HEK293 (cell line): ENCODE measurements around the gene RPL27.

ENCODE experiments used
- CTCF ChIA-PET: fragments of 350-600 bp; formaldehyde crosslinking; extraction: SDS; loops from one replicate; lab custom pipeline; 2021; ENCODE audit warnings: antibody characterized with exemption; lab: Yijun Ruan, JAX
- POLR2A ChIA-PET: fragments of 300-600 bp; formaldehyde crosslinking; extraction: SDS; loops from one replicate; lab custom pipeline; 2020; ENCODE audit warnings: antibody characterized with exemption, inconsistent platforms; lab: Yijun Ruan, JAX
- H3K27ac ChIP-seq: fragments of 200-500 bp; sonication (Bioruptor generic); 2 replicates; pipeline ENCODE4 v1.5.1; 2014; ENCODE audit warnings: low read depth, low read length, control low read depth, inconsistent platforms; ENCODE audit errors: extremely low read depth
- H3K36me3 ChIP-seq, 2 experiments: fragments of 200-500 bp in 1 of 2; sonication (Bioruptor generic) in 1 of 2; 1 replicate in 1 of 2; 2 replicates in 1 of 2; pipeline ENCODE4 v1.5.1; 2014 to 2017; ENCODE audit warnings: inconsistent platforms in 2 of 2, low read length in 2 of 2; ENCODE audit not compliant: control insufficient read depth in 2 of 2, insufficient read depth in 1 of 2
- H3K4me1 ChIP-seq: fragments of 200-500 bp; sonication (Bioruptor generic); 2 replicates; pipeline ENCODE4 v1.5.1; 2014; ENCODE audit warnings: mild to moderate bottlenecking, low read length, inconsistent platforms; ENCODE audit not compliant: control insufficient read depth, insufficient read depth
- H3K4me3 ChIP-seq: 2 replicates; pipeline ENCODE4 v1.5.1; 2011; ENCODE audit warnings: low read depth, mild to moderate bottlenecking, control low read depth, low read length, moderate library complexity
- H3K9me3 ChIP-seq: fragments of 200-500 bp; sonication (Bioruptor generic); 2 replicates; pipeline ENCODE4 v1.5.1; 2014; ENCODE audit warnings: low read depth, low read length, inconsistent platforms; ENCODE audit not compliant: control insufficient read depth, insufficient read depth
- FEZF1 ChIP-seq: fragments of 450-650 bp; formaldehyde crosslinking; IDR thresholded peaks from 2 replicates; pipeline ENCODE4 v1.5.1; 2016; ENCODE audit warnings: missing biosample characterization, missing genetic modification characterization
- IKZF3 ChIP-seq: fragments of 450-650 bp; IDR thresholded peaks from 2 replicates; pipeline ENCODE4 v1.5.0; 2018; ENCODE audit warnings: missing biosample characterization, mild to moderate bottlenecking, missing genetic modification characterization, moderate library complexity
- MEIS1 ChIP-seq: sonication (generic); formaldehyde crosslinking; IDR thresholded peaks from 2 replicates; pipeline ENCODE4 v1.8.1; 2022; ENCODE audit warnings: missing genetic modification reagents, mild to moderate bottlenecking, borderline replicate concordance
- MYNN ChIP-seq: fragments of 450-650 bp; formaldehyde crosslinking; IDR thresholded peaks from 2 replicates; pipeline ENCODE4 v1.5.1; 2016; ENCODE audit warnings: missing biosample characterization, missing genetic modification characterization, borderline replicate concordance
- PRDM6 ChIP-seq: fragments of 450-650 bp; formaldehyde crosslinking; IDR thresholded peaks from 2 replicates; pipeline ENCODE4 v1.5.1; 2017; ENCODE audit warnings: missing biosample characterization, missing genetic modification characterization
- SCRT2 ChIP-seq: fragments of 450-650 bp; formaldehyde crosslinking; IDR thresholded peaks from 2 replicates; pipeline ENCODE4 v1.5.1; 2016; ENCODE audit warnings: missing biosample characterization, missing genetic modification characterization
- ZBTB6 ChIP-seq: fragments of 450-650 bp; formaldehyde crosslinking; IDR thresholded peaks from 2 replicates; pipeline ENCODE4 v1.5.1; 2017; ENCODE audit warnings: missing biosample characterization, missing genetic modification characterization
- ZNF302 ChIP-seq: fragments of 450-650 bp; formaldehyde crosslinking; IDR thresholded peaks from 2 replicates; pipeline ENCODE4 v1.5.1; 2016; ENCODE audit warnings: missing biosample characterization, missing genetic modification characterization, low read depth
- ZNF561 ChIP-seq: fragments of 450-650 bp; IDR thresholded peaks from 2 replicates; pipeline ENCODE4 v1.5.1; 2018; ENCODE audit warnings: missing biosample characterization, missing genetic modification characterization, borderline replicate concordance
- ZNF76 ChIP-seq: fragments of 450-650 bp; formaldehyde crosslinking; IDR thresholded peaks from 2 replicates; pipeline ENCODE4; 2016; ENCODE audit warnings: low read depth, missing biosample characterization, missing genetic modification characterization, borderline replicate concordance
- ZNF785 ChIP-seq: fragments of 450-650 bp; formaldehyde crosslinking; IDR thresholded peaks from 2 replicates; pipeline ENCODE4 v1.5.1; 2016; ENCODE audit warnings: missing biosample characterization, missing genetic modification characterization
- TF ChIP-seq, protein P1 (sequence below): fragments of 450-650 bp; formaldehyde crosslinking; IDR thresholded peaks from 2 replicates; pipeline ENCODE4 v1.5.1; 2017; ENCODE audit warnings: missing biosample characterization, missing genetic modification characterization

The RPL27 gene

DNA sequence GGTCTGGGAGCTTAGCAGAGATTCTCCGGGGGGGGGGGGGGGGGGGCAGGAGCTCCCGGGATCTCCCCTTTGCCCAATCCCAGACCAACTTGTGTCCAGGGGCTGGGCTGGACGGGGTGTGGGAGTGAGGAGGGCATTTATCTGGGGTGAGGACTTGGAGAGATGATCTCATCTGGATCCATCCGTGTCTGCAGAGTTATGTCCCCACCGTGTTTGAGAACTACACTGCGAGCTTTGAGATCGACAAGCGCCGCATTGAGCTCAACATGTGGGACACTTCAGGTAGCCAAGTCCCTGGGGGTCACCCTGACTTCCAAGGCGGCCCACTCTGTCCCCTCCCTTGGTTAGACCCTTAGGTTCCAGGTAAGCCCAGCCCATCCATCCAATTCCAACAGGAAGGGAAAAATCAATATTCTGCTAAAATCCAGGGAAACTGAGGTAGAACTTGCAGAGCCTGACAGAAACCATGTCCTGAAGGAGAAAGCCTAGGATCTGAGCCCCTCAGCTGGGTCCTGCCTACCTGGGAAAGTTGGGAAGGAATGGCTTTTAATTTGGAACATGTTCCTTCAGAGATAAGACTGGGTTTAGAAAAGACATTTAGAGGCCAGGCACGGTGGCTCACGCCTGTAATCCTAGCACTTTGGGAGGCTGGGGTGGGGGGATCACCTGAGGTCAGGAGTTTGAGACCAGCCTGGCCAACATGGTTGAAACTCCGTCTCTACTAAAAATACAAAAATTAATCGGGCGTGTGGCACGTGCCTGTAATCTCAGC is 27.7 kb downstream of the RPL27 start:
- H3K4me3 ChIP-seq, result no peak overlapping the region
- H3K9me3 ChIP-seq, result no peaks in the 10 kb centered on the region
- ChIA-PET POLR2A (interaction anchor here (0.6 to 1.0 kb wide), 4 partner anchors 21 to 505 kb away, joined by 4 read pairs; no protein-coding TSS in a partner anchor), CTCF (no interaction called here)
- H3K27ac ChIP-seq, result peak overlapping the region; percentile 22; the same call in 1 of the 2 replicates
- no peaks in the 10 kb centered on the region; the same call in 1 of the 2 replicates for H3K4me1 ChIP-seq
- peaks cover 0 to 14% of the 10 kb centered on the region in 2 experiments; a peak in 1 of 3 replicates for H3K36me3 ChIP-seq
- no peak for TF ChIP-seq ZNF302
- TF ChIP-seq IKZF3 (tag by site-specific recombination), result 0 out of 2 replicates have a peak, but pooled peaks have one; percentile 4
- peak; percentile 93 for TF ChIP-seq MYNN (tag by site-specific recombination)
- TF ChIP-seq SCRT2 (tag by site-specific recombination), result peak; percentile 49; the same call in 1 of the 2 replicates
- TF ChIP-seq ZNF76 (tag by site-specific recombination), result no peak

GRCh38 chr17:43026595-43026994 is 28.4 kb downstream of the RPL27 start:
- POLR2A ChIA-PET, result no interaction called here
- no peak overlapping the region for H3K4me3 ChIP-seq
- no peak overlapping the region for H3K27ac ChIP-seq
- TF ChIP-seq ZNF785 (tag by site-specific recombination) (no peak), PRDM6 (tag by site-specific recombination) (0 out of 2 replicates have a peak, but pooled peaks have one; percentile 32), ZBTB6 (0 out of 2 replicates have a peak, but pooled peaks have one; percentile 62), IKZF3 (tag by site-specific recombination) (0 out of 2 replicates have a peak, but pooled peaks have one; percentile 26), FEZF1 (tag by site-specific recombination) (peak; percentile 80), ZNF561 (tag by site-specific recombination) (peak; percentile 53; the same call in 1 of the 2 replicates), MEIS1 (CRISPR knock-in tag) (no peak)
- TF ChIP-seq, protein P1, sequence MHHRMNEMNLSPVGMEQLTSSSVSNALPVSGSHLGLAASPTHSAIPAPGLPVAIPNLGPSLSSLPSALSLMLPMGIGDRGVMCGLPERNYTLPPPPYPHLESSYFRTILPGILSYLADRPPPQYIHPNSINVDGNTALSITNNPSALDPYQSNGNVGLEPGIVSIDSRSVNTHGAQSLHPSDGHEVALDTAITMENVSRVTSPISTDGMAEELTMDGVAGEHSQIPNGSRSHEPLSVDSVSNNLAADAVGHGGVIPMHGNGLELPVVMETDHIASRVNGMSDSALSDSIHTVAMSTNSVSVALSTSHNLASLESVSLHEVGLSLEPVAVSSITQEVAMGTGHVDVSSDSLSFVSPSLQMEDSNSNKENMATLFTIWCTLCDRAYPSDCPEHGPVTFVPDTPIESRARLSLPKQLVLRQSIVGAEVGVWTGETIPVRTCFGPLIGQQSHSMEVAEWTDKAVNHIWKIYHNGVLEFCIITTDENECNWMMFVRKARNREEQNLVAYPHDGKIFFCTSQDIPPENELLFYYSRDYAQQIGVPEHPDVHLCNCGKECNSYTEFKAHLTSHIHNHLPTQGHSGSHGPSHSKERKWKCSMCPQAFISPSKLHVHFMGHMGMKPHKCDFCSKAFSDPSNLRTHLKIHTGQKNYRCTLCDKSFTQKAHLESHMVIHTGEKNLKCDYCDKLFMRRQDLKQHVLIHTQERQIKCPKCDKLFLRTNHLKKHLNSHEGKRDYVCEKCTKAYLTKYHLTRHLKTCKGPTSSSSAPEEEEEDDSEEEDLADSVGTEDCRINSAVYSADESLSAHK (tag by site-specific recombination), result peak; percentile 43; the same call in 1 of the 2 replicates
- TF ChIP-seq, all 188 proteins: peak for 6
- Histone ChIP-seq H3K36me3 (peaks cover 0 to 14% of the 10 kb centered on the region in 2 experiments; a peak in 1 of 3 replicates), H3K4me1 (no peaks in the 10 kb centered on the region; the same call in 1 of the 2 replicates), H3K9me3 (no peaks in the 10 kb centered on the region)
- CTCF ChIA-PET, result no interaction called here
